HCT116 (cell line): ENCODE measurements around the gene NDUFS6. TPM values are rescaled to one million over a fixed set of nuclear protein-coding genes. Genes with fewer than 3 reads are reported as not detected.

ENCODE experiments used
- ATAC-seq: fragments of 200-7000 bp; cut with Tn5 transposase; 2 replicates; pipeline ENCODE4 v1.9.1; 2020; ENCODE audit warnings: mild to moderate bottlenecking, moderate library complexity
- BruUV-seq: library from RNA; stranded (reverse); fragments of 400-500 nt; replicated peaks from 2 replicates; lab custom pipeline; 2021; lab: Mats Ljungman, UMichigan
- CTCF ChIA-PET: fragments of 300-600 bp; sonication (Branson Sonifier 250); formaldehyde crosslinking; loops from one replicate; lab custom pipeline; 2021; ENCODE audit warnings: antibody characterized with exemption; lab: Charles Lee
- POLR2A ChIA-PET: fragments of 300-600, 350-600 bp; sonication (Branson Sonifier 250); formaldehyde crosslinking; loops from one replicate; lab custom pipeline; 2021; ENCODE audit warnings: antibody characterized with exemption; lab: Charles Lee
- RAD21 ChIA-PET, 2 experiments: fragments of 300-600 bp; sonication (Branson Sonifier 250); formaldehyde crosslinking; loops; one replicate each; lab custom pipeline; 2023; ENCODE audit warnings: low total read pairs in 2 of 2; ENCODE audit not compliant: uncharacterized antibody in 2 of 2, unreplicated experiment in 2 of 2, low non-redundant PET in 1 of 2; lab: Charles Lee
- DNase-seq: peaks from one replicate; pipeline ENCODE4 v3.0.0-alpha.2; 2010; ENCODE audit warnings: low read depth, low spot score
- H2AFZ ChIP-seq: fragments of 200-600 bp; shearing (Covaris generic), sonication (generic); 2 replicates; pipeline ENCODE4 v1.6.1; 2017; ENCODE audit warnings: low read depth, mixed run types, mixed read lengths, antibody characterized with exemption, low read length; ENCODE audit not compliant: poor library complexity, severe bottlenecking
- H3K27ac ChIP-seq: 2 replicates; pipeline ENCODE4 v1.5.1; 2012; ENCODE audit warnings: low read depth, low read length
- H3K27me3 ChIP-seq: fragments of 200-600 bp; sonication (generic); 2 replicates; pipeline ENCODE4 v1.6.1; 2016; ENCODE audit warnings: mixed run types, low read length, mixed read lengths; ENCODE audit not compliant: insufficient read depth
- H3K36me3 ChIP-seq, 2 experiments: fragments of 200-500 bp in 1 of 2; fragments of 200-600 bp in 1 of 2; sonication (Bioruptor generic) in 1 of 2; sonication (generic) in 1 of 2; 2 replicates each; pipeline versions ENCODE4 v1.5.1 to v1.6.1; 2014 to 2016; ENCODE audit warnings: low read length in 2 of 2, inconsistent platforms in 1 of 2, mixed read lengths in 1 of 2, mixed run types in 1 of 2; ENCODE audit not compliant: insufficient read depth in 2 of 2, control insufficient read depth in 1 of 2
- H3K4me1 ChIP-seq, 2 experiments: fragments of 200-600 bp in 1 of 2; sonication (generic) in 1 of 2; 2 replicates each; pipeline versions ENCODE4 v1.5.1 to v1.6.1; 2012 to 2017; ENCODE audit warnings: low read length in 2 of 2, inconsistent platforms in 1 of 2, mild to moderate bottlenecking in 1 of 2, mixed read lengths in 1 of 2, mixed run types in 1 of 2, moderate library complexity in 1 of 2; ENCODE audit not compliant: insufficient read depth in 2 of 2, control insufficient read depth in 1 of 2
- H3K4me2 ChIP-seq: fragments of 200-600 bp; sonication (generic); 2 replicates; pipeline ENCODE4 v1.6.1; 2017; ENCODE audit warnings: mixed run types, low read length, mixed read lengths
- H3K4me3 ChIP-seq, 2 experiments: fragments of 200-600 bp in 1 of 2; sonication (generic) in 1 of 2; replicated peaks in 1 of 2; 2 replicates each; pipeline ENCODE4 v1.5.1; 2011 to 2016; ENCODE audit warnings: low read length in 2 of 2, control low read depth in 1 of 2, low read depth in 1 of 2, mild to moderate bottlenecking in 1 of 2, mixed read lengths in 1 of 2, mixed run types in 1 of 2
- H3K79me2 ChIP-seq: fragments of 200-600 bp; sonication (generic); 2 replicates; pipeline ENCODE4 v1.6.1; 2017; ENCODE audit warnings: mild to moderate bottlenecking, mixed run types, low read length, moderate library complexity, mixed read lengths; ENCODE audit not compliant: insufficient read depth
- H3K9ac ChIP-seq: fragments of 200-600 bp; sonication (generic); 2 replicates; pipeline ENCODE4 v1.6.1; 2016; ENCODE audit warnings: low read length, mixed read lengths
- H3K9me2 ChIP-seq: fragments of 200-600 bp; sonication (generic), shearing (Covaris generic); 2 replicates; pipeline ENCODE4 v1.6.1; 2017; ENCODE audit warnings: mixed run types, mild to moderate bottlenecking, moderate library complexity; ENCODE audit not compliant: insufficient read depth
- H3K9me3 ChIP-seq, 2 experiments: fragments of 200-500 bp in 1 of 2; fragments of 200-600 bp in 1 of 2; sonication (Bioruptor generic) in 1 of 2; sonication (generic) in 1 of 2; 2 replicates each; pipeline ENCODE4 v1.6.1; 2014 to 2017; ENCODE audit warnings: low read length in 2 of 2, mixed read lengths in 2 of 2, inconsistent platforms in 1 of 2, low read depth in 1 of 2, mild to moderate bottlenecking in 1 of 2, mixed run types in 1 of 2, moderate library complexity in 1 of 2; ENCODE audit not compliant: control insufficient read depth in 1 of 2, insufficient read depth in 1 of 2
- H4K20me1 ChIP-seq: fragments of 200-600 bp; sonication (generic), shearing (Covaris generic); 2 replicates; pipeline ENCODE4 v1.6.1; 2017; ENCODE audit warnings: mixed run types, mild to moderate bottlenecking, moderate library complexity; ENCODE audit not compliant: insufficient read depth
- CTCF ChIP-seq, 3 experiments: fragments of 200-600 bp in 1 of 3; sonication (generic) in 1 of 3; IDR thresholded peaks in 2 of 3; conservative IDR thresholded peaks in 1 of 3; 2 replicates each; pipeline ENCODE4 v1.5.1; 2012 to 2017; ENCODE audit warnings: low read depth in 2 of 3, low read length in 2 of 3, antibody characterized with exemption in 1 of 3, borderline replicate concordance in 1 of 3, control low read depth in 1 of 3, mild to moderate bottlenecking in 1 of 3, mixed read lengths in 1 of 3, mixed run types in 1 of 3, moderate library complexity in 1 of 3; ENCODE audit not compliant: insufficient read depth in 1 of 3
- EGR1 ChIP-seq: IDR thresholded peaks from 2 replicates; pipeline ENCODE4 v1.6.1; 2012; ENCODE audit warnings: low read depth
- JUND ChIP-seq: IDR thresholded peaks from 2 replicates; pipeline ENCODE4 v1.6.1; 2012
- ZBTB33 ChIP-seq: IDR thresholded peaks from 2 replicates; pipeline ENCODE4 v1.6.1; 2011; ENCODE audit warnings: mild to moderate bottlenecking, low read length, moderate library complexity; ENCODE audit not compliant: insufficient replicate concordance; ENCODE audit errors: extremely low read depth
- intact Hi-C: fragments of 100-400 bp; cut with micrococcal nuclease; formaldehyde crosslinking; loops from 2 replicates; pipeline ENCODE4 v1.10.0; 2022
- total RNA-seq: library from RNA; stranded (reverse); gene quantifications from one replicate; pipeline ENCODE4 v1.2.1, GENCODE V29; 2021; ENCODE audit not compliant: unreplicated experiment

Gene NDUFS6
- total RNA-seq, 1 experiment from 2014 or later, result 43.8 TPM

GRCh38 chr5:1827025-1827885 is 26.0 kb downstream of the NDUFS6 start:
- no peaks in the 10 kb centered on the region for H3K4me1 ChIP-seq
- DNase-seq (no peak), ATAC-seq (no peak)
- no peaks in the 10 kb centered on the region for H3K79me2 ChIP-seq
- POLR2A ChIA-PET, result no interaction called here
- TF ChIP-seq JUND (no peak), CTCF (IDR thresholded peaks at IDR 0.05 in 2 of 3, conservative IDR thresholded peaks at IDR 0.05 in 1 of 3; ENCODE audit: borderline replicate concordance in 1 of 3, insufficient read depth in 1 of 3, low read depth in 2 of 3, low read length in 2 of 3) (no peak), ZBTB33 (no peak), EGR1 (no peak)
- H3K36me3 ChIP-seq, result no peaks in the 10 kb centered on the region; a peak in 2 of 4 replicates
- no peaks in the 10 kb centered on the region for H3K9me3 ChIP-seq
- BruUV-seq, result no TSS peak
- CTCF ChIA-PET, result no interaction called here
- no peaks in the 10 kb centered on the region for H3K9me2 ChIP-seq
- H2AFZ ChIP-seq, result no peak overlapping the region
- no peak overlapping the region for H3K9ac ChIP-seq
- intact Hi-C loops, result no loop called here
- H3K27me3 ChIP-seq, result no peaks in the 10 kb centered on the region
- no peaks in the 10 kb centered on the region for H4K20me1 ChIP-seq
- no peak overlapping the region for H3K4me3 ChIP-seq
- H3K27ac ChIP-seq, result no peak overlapping the region
- H3K4me2 ChIP-seq, result no peak overlapping the region
- RAD21 ChIA-PET, result no interaction called here
